B cell (primary cell): ENCODE results near the gene RAD54L2.
"Not testable (repeated sequence)": the region's sequence is repeated elsewhere in the genome, so short reads cannot be mapped to it uniquely, and the experiment has no call there.

Source experiments
- CTCF ChIP-seq: fragments of 200-600 bp; IDR thresholded peaks from one replicate; pipeline ENCODE4 v1.8.0; 2022; ENCODE audit warnings: antibody characterized with exemption, mild to moderate bottlenecking
- EZH2 ChIP-seq: IDR thresholded peaks from 2 replicates; pipeline ENCODE4 v1.6.1; 2012; ENCODE audit warnings: borderline replicate concordance, low read depth, mild to moderate bottlenecking, moderate library complexity, low read length; ENCODE audit not compliant: insufficient read depth, poor library complexity, severe bottlenecking

GRCh38 chr3:51542596-51542995 is 4.1 kb downstream of the RAD54L2 start:
- not testable (repeated sequence) for TF ChIP-seq CTCF, EZH2
